GM19438 (cell line): ENCODE data around the gene NCKAP5.

Experiments
- ATAC-seq: cut with Tn5 transposase; IDR thresholded peaks from one replicate; pipeline ENCODE4 v1.9.1; 2021; ENCODE audit warnings: low read depth; ENCODE audit not compliant: unreplicated experiment

Gene NCKAP5

GRCh38 chr2:133574620-133575019 is 6.4 kb upstream of the NCKAP5 start:
- ATAC-seq, result no peak

GRCh38 chr2:133574186-133574585 is 5.9 kb upstream of the NCKAP5 start:
- ATAC-seq, result no peak

- no peak for ATAC-seq
Measured at GRCh38 chr2:133573491-133574162, 5.4 kb upstream of the NCKAP5 start.

- ATAC-seq, result no peak
Measured at GRCh38 chr2:133571249-133571648, 3.0 kb upstream of the NCKAP5 start.

- ATAC-seq, result no peak
Measured at GRCh38 chr2:133570542-133570941, 2.3 kb upstream of the NCKAP5 start.

GRCh38 chr2:133569286-133569830 is 1.1 kb upstream of the NCKAP5 start:
- no peak for ATAC-seq

GRCh38 chr2:133568598-133568997 is 335 bp upstream of the NCKAP5 start:
- no peak for ATAC-seq

- ATAC-seq, result no peak
Measured at GRCh38 chr2:133562558-133562957, 5.7 kb downstream of the NCKAP5 start.

- no peak for ATAC-seq
Measured at GRCh38 chr2:133561045-133561852, 7.0 kb downstream of the NCKAP5 start.

GRCh38 chr2:133557614-133558013 is 10.6 kb downstream of the NCKAP5 start:
- no peak for ATAC-seq

GRCh38 chr2:133553838-133554408 is 14.3 kb downstream of the NCKAP5 start:
- no peak for ATAC-seq

- no peak for ATAC-seq
Measured at GRCh38 chr2:133553251-133553650, 15.0 kb downstream of the NCKAP5 start.

GRCh38 chr2:133552821-133553220 is 15.4 kb downstream of the NCKAP5 start:
- no peak for ATAC-seq

GRCh38 chr2:133541797-133542196 is 26.5 kb downstream of the NCKAP5 start:
- ATAC-seq, result no peak

- ATAC-seq, result no peak
Measured at GRCh38 chr2:133541376-133541775, 26.9 kb downstream of the NCKAP5 start.

- ATAC-seq, result no peak
Measured at GRCh38 chr2:133532919-133533318, 35.3 kb downstream of the NCKAP5 start.

GRCh38 chr2:133531382-133531781 is 36.9 kb downstream of the NCKAP5 start:
- no peak for ATAC-seq

GRCh38 chr2:133530645-133531044 is 37.6 kb downstream of the NCKAP5 start:
- ATAC-seq, result no peak

- no peak for ATAC-seq
Measured at GRCh38 chr2:133526530-133527300, 41.5 kb downstream of the NCKAP5 start.

- no peak for ATAC-seq
Measured at GRCh38 chr2:133525613-133526529, 42.4 kb downstream of the NCKAP5 start.
